ENCODE results near the gene CDH23. TPM values are rescaled to one million over a fixed set of nuclear protein-coding genes. Genes with fewer than 3 reads are reported as not detected.

CDH23 gene
- total RNA-seq, 1 donor from 2014 or later, result not detected

- Mint-ChIP-seq H3K4me1 (ENCODE audit: low read depth) (peaks cover 11% of the 10 kb centered on the region), H3K9me3 (ENCODE audit: low read depth) (no peaks in the 10 kb centered on the region), H3K36me3 (ENCODE audit: low read depth) (no peaks in the 10 kb centered on the region), H3K4me3 (ENCODE audit: unreplicated experiment) (no peak overlapping the region), H3K27ac (ENCODE audit: unreplicated experiment) (no peak overlapping the region), H3K27me3 (ENCODE audit: low read depth) (peaks cover 4% of the 10 kb centered on the region)
- no peak for TF ChIP-seq CTCF (IDR thresholded peaks at IDR 0.05)
- no peak for DNase-seq (ENCODE audit: low spot score)
These were observed 118.9 kb downstream of the CDH23 start for GRCh38 chr10:71515531-71516172.

GRCh38 chr10:71516890-71517289 is 120.2 kb downstream of the CDH23 start:
- Mint-ChIP-seq H3K4me3 (ENCODE audit: unreplicated experiment) (no peak overlapping the region), H3K9me3 (ENCODE audit: low read depth) (no peaks in the 10 kb centered on the region), H3K27me3 (ENCODE audit: low read depth) (peaks cover 10% of the 10 kb centered on the region), H3K27ac (ENCODE audit: unreplicated experiment) (no peak overlapping the region), H3K4me1 (ENCODE audit: low read depth) (peaks cover 10% of the 10 kb centered on the region), H3K36me3 (ENCODE audit: low read depth) (peaks cover 1% of the 10 kb centered on the region)
- no peak for DNase-seq (ENCODE audit: low spot score)
- no peak for TF ChIP-seq CTCF (IDR thresholded peaks at IDR 0.05)

GRCh38 chr10:71517298-71518169 is 120.8 kb downstream of the CDH23 start:
- Mint-ChIP-seq H3K27me3 (ENCODE audit: low read depth) (peaks cover 14% of the 10 kb centered on the region), H3K27ac (ENCODE audit: unreplicated experiment) (no peak overlapping the region), H3K4me3 (ENCODE audit: unreplicated experiment) (no peak overlapping the region), H3K4me1 (ENCODE audit: low read depth) (peaks cover 3% of the 10 kb centered on the region), H3K36me3 (ENCODE audit: low read depth) (peaks cover 1% of the 10 kb centered on the region), H3K9me3 (ENCODE audit: low read depth) (no peaks in the 10 kb centered on the region)
- TF ChIP-seq CTCF (IDR thresholded peaks at IDR 0.05), result no peak
- DNase-seq (ENCODE audit: low spot score), result no peak

- no peak for DNase-seq (ENCODE audit: low spot score)
- TF ChIP-seq CTCF (IDR thresholded peaks at IDR 0.05), result no peak
- no peaks in the 10 kb centered on the region for H3K4me1 Mint-ChIP-seq (ENCODE audit: low read depth)
- H3K9me3 Mint-ChIP-seq (ENCODE audit: low read depth), result no peaks in the 10 kb centered on the region
- H3K27ac Mint-ChIP-seq (ENCODE audit: unreplicated experiment), result no peak overlapping the region
- H3K36me3 Mint-ChIP-seq (ENCODE audit: low read depth), result peaks cover 1% of the 10 kb centered on the region
- peaks cover 36% of the 10 kb centered on the region for H3K27me3 Mint-ChIP-seq (ENCODE audit: low read depth)
- H3K4me3 Mint-ChIP-seq (ENCODE audit: unreplicated experiment), result no peak overlapping the region
These were observed 123.3 kb downstream of the CDH23 start for GRCh38 chr10:71520042-71520441.

GRCh38 chr10:71521504-71522441 is 125.1 kb downstream of the CDH23 start:
- no peak overlapping the region for H3K27ac Mint-ChIP-seq (ENCODE audit: unreplicated experiment)
- H3K4me3 Mint-ChIP-seq (ENCODE audit: unreplicated experiment), result no peak overlapping the region
- H3K4me1 Mint-ChIP-seq (ENCODE audit: low read depth), result no peaks in the 10 kb centered on the region
- H3K36me3 Mint-ChIP-seq (ENCODE audit: low read depth), result peaks cover 1% of the 10 kb centered on the region
- no peak for DNase-seq (ENCODE audit: low spot score)
- no peak for TF ChIP-seq CTCF (IDR thresholded peaks at IDR 0.05)
- peaks cover 38% of the 10 kb centered on the region for H3K27me3 Mint-ChIP-seq (ENCODE audit: low read depth)
- H3K9me3 Mint-ChIP-seq (ENCODE audit: low read depth), result no peaks in the 10 kb centered on the region
